H1 (cell line): ENCODE measurements around the gene CENPW. TPM values are rescaled to one million over a fixed set of nuclear protein-coding genes. Genes with fewer than 3 reads are reported as not detected.

ENCODE experiments used
- CTCF ChIA-PET: fragments of 300-600 bp; sonication (Branson Sonifier 250); formaldehyde crosslinking; loops from one replicate; lab custom pipeline; 2021; ENCODE audit not compliant: partially characterized antibody; lab: Charles Lee
- POLR2A ChIA-PET: fragments of 300-600 bp; sonication (Branson Sonifier 250); formaldehyde crosslinking; loops from one replicate; lab custom pipeline; 2021; ENCODE audit warnings: inconsistent platforms; ENCODE audit not compliant: partially characterized antibody; lab: Charles Lee
- DNase-seq, 2 experiments: peaks; one replicate each; pipeline versions ENCODE4 v3.0.0 to v3.0.0-alpha.2; 2010 to 2022; ENCODE audit warnings: low spot score in 2 of 2, low read depth in 1 of 2, mixed read lengths in 1 of 2
- FAIRE-seq: peaks from 2 replicates; lab custom pipeline; 2011; peaks lifted over from hg19 to GRCh38; lab: Jason Lieb, UNC
- H2AFZ ChIP-seq: 2 replicates; pipeline ENCODE4 v1.8.1; 2012; ENCODE audit warnings: low read length, inconsistent platforms
- H2AK5ac ChIP-seq: 2 replicates; pipeline ENCODE4 v1.6.1; 2013; ENCODE audit warnings: low read depth, low read length
- H2BK120ac ChIP-seq: replicated peaks from 2 replicates; pipeline ENCODE3; 2013; ENCODE audit warnings: low read depth, low read length, inconsistent platforms
- H2BK12ac ChIP-seq: 2 replicates; pipeline ENCODE4 v1.6.1; 2013; ENCODE audit warnings: low read depth, low read length
- H2BK15ac ChIP-seq: 2 replicates; pipeline ENCODE4 v1.6.1; 2013; ENCODE audit warnings: low read length
- H2BK20ac ChIP-seq: 2 replicates; pipeline ENCODE4 v1.6.1; 2013; ENCODE audit warnings: low read length
- H2BK5ac ChIP-seq: 2 replicates; pipeline ENCODE4 v1.6.1; 2013; ENCODE audit warnings: low read depth, low read length
- H3K14ac ChIP-seq: 2 replicates; pipeline ENCODE4 v1.6.1; 2013; ENCODE audit warnings: inconsistent platforms; ENCODE audit not compliant: insufficient read length
- H3K18ac ChIP-seq: 2 replicates; pipeline ENCODE4 v1.6.1; 2013; ENCODE audit warnings: low read length; ENCODE audit errors: extremely low read depth
- H3K23ac ChIP-seq: 2 replicates; pipeline ENCODE4 v1.6.1; 2013; ENCODE audit warnings: inconsistent platforms; ENCODE audit not compliant: insufficient read length
- H3K23me2 ChIP-seq: 2 replicates; pipeline ENCODE4 v1.6.1; 2013; ENCODE audit warnings: low read depth, low read length
- H3K27ac ChIP-seq: 2 replicates; pipeline ENCODE4 v1.6.1; 2011; ENCODE audit warnings: low read depth, low read length, inconsistent platforms
- H3K27me3 ChIP-seq, 4 experiments: replicated peaks in 1 of 4; 1 replicate in 1 of 4; 2 replicates in 3 of 4; pipeline versions ENCODE4 v1.6.1 to v1.8.1; 2011 to 2013; ENCODE audit warnings: low read length in 3 of 4, mild to moderate bottlenecking in 3 of 4, inconsistent platforms in 2 of 4, mixed read lengths in 2 of 4, moderate library complexity in 1 of 4; ENCODE audit not compliant: control insufficient read depth in 3 of 4, insufficient read depth in 3 of 4; ENCODE audit errors: extremely low read depth in 1 of 4
- H3K36me3 ChIP-seq, 4 experiments: 2 replicates each; pipeline versions ENCODE4 v1.6.1 to v1.8.1; 2011 to 2013; ENCODE audit warnings: mild to moderate bottlenecking in 4 of 4, low read length in 3 of 4, moderate library complexity in 2 of 4, control low read depth in 1 of 4, inconsistent platforms in 1 of 4; ENCODE audit not compliant: insufficient read depth in 4 of 4, control insufficient read depth in 2 of 4
- H3K4ac ChIP-seq: replicated peaks from 2 replicates; pipeline ENCODE3; 2013; ENCODE audit warnings: low read length, low read depth, mixed read lengths, inconsistent platforms; ENCODE audit not compliant: insufficient read length
- H3K4me1 ChIP-seq, 4 experiments: replicated peaks in 1 of 4; 1 replicate in 1 of 4; 2 replicates in 3 of 4; pipeline versions ENCODE4 v1.6.1 to v1.8.1; 2011 to 2013; ENCODE audit warnings: low read length in 3 of 4, inconsistent platforms in 2 of 4, mixed read lengths in 1 of 4; ENCODE audit not compliant: insufficient read depth in 4 of 4, control insufficient read depth in 3 of 4
- H3K4me2 ChIP-seq, 2 experiments: 2 replicates each; pipeline versions ENCODE4 v1.6.1 to v1.8.1; 2011 to 2013; ENCODE audit warnings: low read depth in 2 of 2, low read length in 2 of 2, control low read depth in 1 of 2, inconsistent platforms in 1 of 2, mild to moderate bottlenecking in 1 of 2; ENCODE audit not compliant: insufficient read depth in 1 of 2
- H3K4me3 ChIP-seq, 4 experiments: fragments of 200-600, 300-600 bp in 1 of 4; sonication (generic), shearing (Covaris generic), sonication (Bioruptor Twin) in 1 of 4; 2 replicates each; pipeline versions ENCODE4 v1.5.1 to v1.8.1; 2011 to 2016; ENCODE audit warnings: low read length in 4 of 4, low read depth in 3 of 4, control low read depth in 2 of 4, inconsistent platforms in 2 of 4, mild to moderate bottlenecking in 2 of 4, mixed read lengths in 1 of 4, moderate library complexity in 1 of 4; ENCODE audit not compliant: insufficient read depth in 2 of 4; ENCODE audit errors: extremely low read depth in 1 of 4
- H3K56ac ChIP-seq: replicated peaks from 2 replicates; pipeline ENCODE3; 2013; ENCODE audit warnings: low read depth, mild to moderate bottlenecking, mixed read lengths, low read length, inconsistent platforms; ENCODE audit not compliant: insufficient read length
- H3K79me1 ChIP-seq: 2 replicates; pipeline ENCODE4 v1.6.1; 2013; ENCODE audit warnings: low read depth, low read length, control low read depth
- H3K79me2 ChIP-seq, 2 experiments: 2 replicates each; pipeline versions ENCODE4 v1.6.1 to v1.8.1; 2012 to 2013; ENCODE audit warnings: low read length in 2 of 2, mild to moderate bottlenecking in 2 of 2, inconsistent platforms in 1 of 2; ENCODE audit not compliant: insufficient read depth in 2 of 2, control insufficient read depth in 1 of 2
- H3K9ac ChIP-seq, 4 experiments: replicated peaks in 1 of 4; 1 replicate in 1 of 4; 2 replicates in 3 of 4; pipeline versions ENCODE4 v1.6.1 to v1.8.1; 2011 to 2013; ENCODE audit warnings: low read depth in 3 of 4, low read length in 3 of 4, control low read depth in 2 of 4, mild to moderate bottlenecking in 2 of 4, moderate library complexity in 2 of 4, inconsistent platforms in 1 of 4; ENCODE audit errors: extremely low read depth in 1 of 4
- H3K9me3 ChIP-seq, 2 experiments: 2 replicates each; pipeline versions ENCODE4 v1.6.1 to v1.8.1; 2012 to 2013; ENCODE audit warnings: mild to moderate bottlenecking in 2 of 2, moderate library complexity in 2 of 2, control low read depth in 1 of 2, inconsistent platforms in 1 of 2, low read depth in 1 of 2, low read length in 1 of 2, mixed read lengths in 1 of 2; ENCODE audit not compliant: insufficient read depth in 2 of 2
- H4K20me1 ChIP-seq, 2 experiments: replicated peaks in 1 of 2; 2 replicates each; pipeline versions ENCODE3 to v1.8.1; 2011 to 2013; ENCODE audit warnings: inconsistent platforms in 2 of 2, low read length in 2 of 2, mild to moderate bottlenecking in 1 of 2; ENCODE audit not compliant: insufficient read depth in 2 of 2, control insufficient read depth in 1 of 2
- H4K5ac ChIP-seq: 2 replicates; pipeline ENCODE4 v1.6.1; 2013; ENCODE audit warnings: low read length, low read depth, mixed read lengths, inconsistent platforms; ENCODE audit not compliant: insufficient read length
- H4K8ac ChIP-seq: 2 replicates; pipeline ENCODE4 v1.8.0; 2013; ENCODE audit warnings: mild to moderate bottlenecking, moderate library complexity, low read length, inconsistent platforms; ENCODE audit not compliant: insufficient read depth; ENCODE audit errors: extremely low read depth
- H4K91ac ChIP-seq: replicated peaks from 2 replicates; pipeline ENCODE3; 2013; ENCODE audit warnings: low read length, mixed read lengths, inconsistent platforms; ENCODE audit not compliant: insufficient read length
- CBX8 ChIP-seq: fragments of 300-800, 300-1000 bp; sonication (generic); IDR thresholded peaks from 2 replicates; pipeline ENCODE4 v1.7.1; 2016; ENCODE audit warnings: low read depth, low read length, borderline replicate concordance
- CHD2 ChIP-seq: IDR thresholded peaks from 2 replicates; pipeline ENCODE4 v1.6.1; 2012; ENCODE audit warnings: low read length, improper control_type of control experiment
- CTBP2 ChIP-seq: IDR thresholded peaks from 2 replicates; pipeline ENCODE4 v1.7.0; 2011; ENCODE audit warnings: borderline replicate concordance, mild to moderate bottlenecking, moderate library complexity, mixed read lengths, low read length; ENCODE audit not compliant: insufficient read depth, insufficient read length
- EZH2 ChIP-seq: fragments of 200-600 bp; sonication (generic); IDR thresholded peaks from 2 replicates; pipeline ENCODE4 v1.7.1; 2012; ENCODE audit warnings: low read depth, mild to moderate bottlenecking, moderate library complexity, low read length, inconsistent platforms; ENCODE audit not compliant: severe bottlenecking
- JUN ChIP-seq: IDR thresholded peaks from 2 replicates; pipeline ENCODE4 v1.6.1; 2011; ENCODE audit warnings: low read depth, mild to moderate bottlenecking, improper control_type of control experiment, low read length
- KDM4A ChIP-seq: IDR thresholded peaks from one replicate; pipeline ENCODE4 v1.7.1; 2012; ENCODE audit warnings: low read depth, mild to moderate bottlenecking, moderate library complexity, low read length, inconsistent platforms; ENCODE audit not compliant: severe bottlenecking
- POU5F1 ChIP-seq: IDR thresholded peaks from 2 replicates; pipeline ENCODE4 v1.6.1; 2011; ENCODE audit warnings: low read depth, mild to moderate bottlenecking, low read length, moderate library complexity
- RFX5 ChIP-seq: IDR thresholded peaks from 2 replicates; pipeline ENCODE4 v1.6.1; 2011; ENCODE audit warnings: low read depth, low read length, improper control_type of control experiment, borderline replicate concordance
- SAP30 ChIP-seq: fragments of 300-600 bp; sonication (generic); IDR thresholded peaks from 2 replicates; pipeline ENCODE4 v1.7.1; 2012; ENCODE audit warnings: low read length, moderate library complexity, mild to moderate bottlenecking, inconsistent platforms; ENCODE audit not compliant: insufficient read depth, insufficient replicate concordance
- SIRT6 ChIP-seq: IDR thresholded peaks from one replicate; pipeline ENCODE4 v1.7.1; 2012; ENCODE audit warnings: low read length, inconsistent platforms
- SRF ChIP-seq: IDR thresholded peaks from 2 replicates; pipeline ENCODE4 v1.6.1; 2011; ENCODE audit warnings: mild to moderate bottlenecking, low read depth, low read length, moderate library complexity
- WGBS, 2 experiments: shearing (Covaris generic) in 1 of 2; methylation state at CpG; one replicate each; pipeline versions ENCODE4 v1.1.6 to v1.1.7; 2013 to 2015; ENCODE audit warnings: low lambda C conversion rate in 2 of 2, mixed read lengths in 2 of 2, inconsistent platforms in 1 of 2, low coverage in 1 of 2, missing lambda C conversion rate in 1 of 2; ENCODE audit not compliant: insufficient replicate concordance in 2 of 2, insufficient coverage in 1 of 2, insufficient read length in 1 of 2; ENCODE audit errors: extremely low coverage in 1 of 2, missing lambda C conversion rate in 1 of 2; 5-methylcytosine and 5-hydroxymethylcytosine counted together
- polyA plus RNA-seq, 7 experiments: library from polyadenylated mRNA; depleted of rRNA in 3 of 7; stranded (reverse) in 5 of 7; unstranded in 2 of 7; fragments of >200 nt in 5 of 7; fragments of 200-250 nt in 2 of 7; gene quantifications; 1 replicate in 5 of 7; 2 replicates in 1 of 7; 4 replicates in 1 of 7; pipeline versions ENCODE4 v1.2.1 to v1.2.3, GENCODE V29; 2011 to 2013; ENCODE audit warnings: missing spikeins in 2 of 7, mixed read lengths in 2 of 7
- total RNA-seq: library from RNA; stranded (reverse); fragmentation: NEBNext Ultra II Directional; extraction: Animal tissue kit (Norgen Biotek cat#: 25700); gene quantifications from 2 replicates; pipeline ENCODE4 v1.2.1, GENCODE V29; 2021
- TF ChIP-seq, protein P1 (sequence below), 3 experiments: IDR thresholded peaks; 1 replicate in 2 of 3; 2 replicates in 1 of 3; pipeline versions ENCODE4 v1.5.1 to v1.6.1; 2011; ENCODE audit warnings: low read length in 3 of 3, mild to moderate bottlenecking in 3 of 3, inconsistent platforms in 2 of 3, low read depth in 1 of 3, moderate library complexity in 1 of 3; ENCODE audit not compliant: insufficient read depth in 1 of 3; ENCODE audit errors: control extremely low read depth in 1 of 3

CENPW gene
- total and polyA plus RNA-seq, 2 of the 8 experiments (the other 6 are each of a cell fraction or from before 2014, with no cell fraction given) = 22.0 to 91.1 TPM

GRCh38 chr6:126337323-126337722 lies 2.6 kb upstream of the CENPW start:
- Histone ChIP-seq H4K5ac (no peak overlapping the region), H3K23me2 (no peaks in the 10 kb centered on the region), H3K36me3 (no peaks in the 10 kb centered on the region), H2AFZ (no peak overlapping the region), H2AK5ac (no peak overlapping the region), H2BK120ac (no peak overlapping the region), H2BK5ac (no peak overlapping the region), H3K4me3 (no peak overlapping the region), H3K27me3 (no peaks in the 10 kb centered on the region), H4K20me1 (no peaks in the 10 kb centered on the region), H3K14ac (no peak overlapping the region), H3K9me3 (no peaks in the 10 kb centered on the region), H3K56ac (no peak overlapping the region), H3K4ac (no peak overlapping the region), H3K18ac (no peak overlapping the region), H4K8ac (no peak overlapping the region), H3K4me2 (no peak overlapping the region), H3K23ac (no peak overlapping the region), H3K79me2 (peaks cover 0 to 18% of the 10 kb centered on the region in 2 experiments; a peak in 3 of 4 replicates), H3K4me1 (peaks cover 0 to 5% (median 1%) of the 10 kb centered on the region in 4 experiments; a peak in 2 of 7 replicates), H3K9ac (no peak overlapping the region), H3K27ac (no peak overlapping the region), H2BK15ac (no peak overlapping the region), H2BK20ac (no peak overlapping the region), H3K79me1 (no peaks in the 10 kb centered on the region), H4K91ac (no peak overlapping the region), H2BK12ac (no peak overlapping the region)
- FAIRE-seq (no peak), DNase-seq (no peak)
- POLR2A ChIA-PET = no interaction called here
- WGBS, 2 experiments = 94% methylated on average over 3 of the region's 3 CpGs; no CpG with 5 or more reads in 1 of the 2 experiments
- CTCF ChIA-PET = no interaction called here
- TF ChIP-seq KDM4A (no peak), EZH2 (no peak), SIRT6 (no peak), POU5F1 (no peak), CBX8 (no peak), CHD2 (no peak), SRF (no peak), JUN (no peak), RFX5 (no peak), SAP30 (no peak), CTBP2 (no peak)
- TF ChIP-seq, protein P1, sequence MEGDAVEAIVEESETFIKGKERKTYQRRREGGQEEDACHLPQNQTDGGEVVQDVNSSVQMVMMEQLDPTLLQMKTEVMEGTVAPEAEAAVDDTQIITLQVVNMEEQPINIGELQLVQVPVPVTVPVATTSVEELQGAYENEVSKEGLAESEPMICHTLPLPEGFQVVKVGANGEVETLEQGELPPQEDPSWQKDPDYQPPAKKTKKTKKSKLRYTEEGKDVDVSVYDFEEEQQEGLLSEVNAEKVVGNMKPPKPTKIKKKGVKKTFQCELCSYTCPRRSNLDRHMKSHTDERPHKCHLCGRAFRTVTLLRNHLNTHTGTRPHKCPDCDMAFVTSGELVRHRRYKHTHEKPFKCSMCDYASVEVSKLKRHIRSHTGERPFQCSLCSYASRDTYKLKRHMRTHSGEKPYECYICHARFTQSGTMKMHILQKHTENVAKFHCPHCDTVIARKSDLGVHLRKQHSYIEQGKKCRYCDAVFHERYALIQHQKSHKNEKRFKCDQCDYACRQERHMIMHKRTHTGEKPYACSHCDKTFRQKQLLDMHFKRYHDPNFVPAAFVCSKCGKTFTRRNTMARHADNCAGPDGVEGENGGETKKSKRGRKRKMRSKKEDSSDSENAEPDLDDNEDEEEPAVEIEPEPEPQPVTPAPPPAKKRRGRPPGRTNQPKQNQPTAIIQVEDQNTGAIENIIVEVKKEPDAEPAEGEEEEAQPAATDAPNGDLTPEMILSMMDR (IDR thresholded peaks at IDR 0.05; ENCODE audit: control extremely low read depth in 1 of 3, insufficient read depth in 1 of 3, low read depth in 1 of 3, low read length in 3 of 3) = no peak
